ENCODE results near the gene LYST. TPM values are rescaled to one million over a fixed set of nuclear protein-coding genes. Genes with fewer than 3 reads are reported as not detected.
"Not testable (repeated sequence)": the region's sequence is repeated elsewhere in the genome, so short reads cannot be mapped to it uniquely, and the experiment has no call there.

The LYST gene
- total RNA-seq, 1 experiment from 2014 or later = 4.5 TPM

GRCh38 chr1:235639226-235640205 lies 227.2 kb downstream of the LYST start:
- no peak for DNase-seq (ENCODE audit: low read depth)

- DNase-seq (ENCODE audit: low read depth) = not testable (repeated sequence)
Observed at GRCh38 chr1:235638612-235639011, 228.1 kb downstream of the LYST start.

- no peak for DNase-seq (ENCODE audit: low read depth)
Observed at GRCh38 chr1:235637756-235638534, 228.8 kb downstream of the LYST start.

GRCh38 chr1:235635938-235636662 lies 230.6 kb downstream of the LYST start:
- no peak for DNase-seq (ENCODE audit: low read depth)

GRCh38 chr1:235632506-235633401 lies 234.0 kb downstream of the LYST start:
- DNase-seq (ENCODE audit: low read depth) = peak; percentile 61

GRCh38 chr1:235631816-235632215 lies 234.9 kb downstream of the LYST start:
- no peak for DNase-seq (ENCODE audit: low read depth)

GRCh38 chr1:235628316-235629005 lies 238.2 kb downstream of the LYST start:
- DNase-seq (ENCODE audit: low read depth) = no peak

- no peak for DNase-seq (ENCODE audit: low read depth)
Observed at GRCh38 chr1:235625831-235626230, 240.9 kb downstream of the LYST start.

- DNase-seq (ENCODE audit: low read depth) = peak; percentile 9
Observed at GRCh38 chr1:235625340-235625739, 241.4 kb downstream of the LYST start.

GRCh38 chr1:235624721-235625333 lies 241.9 kb downstream of the LYST start:
- DNase-seq (ENCODE audit: low read depth) = peak; percentile 39

GRCh38 chr1:235622936-235623779 lies 243.5 kb downstream of the LYST start:
- DNase-seq (ENCODE audit: low read depth) = no peak

- not testable (repeated sequence) for DNase-seq (ENCODE audit: low read depth)
Observed at GRCh38 chr1:235619149-235619548, 247.6 kb downstream of the LYST start.

GRCh38 chr1:235617808-235618207 lies 248.9 kb downstream of the LYST start:
- DNase-seq (ENCODE audit: low read depth) = peak; percentile 25

- no peak for DNase-seq (ENCODE audit: low read depth)
Observed at GRCh38 chr1:235617140-235617539, 249.6 kb downstream of the LYST start.

GRCh38 chr1:235614442-235614954 lies 252.2 kb downstream of the LYST start:
- DNase-seq (ENCODE audit: low read depth) = no peak

- no peak for DNase-seq (ENCODE audit: low read depth)
Observed at GRCh38 chr1:235613602-235614001, 253.1 kb downstream of the LYST start.

GRCh38 chr1:235612761-235613160 lies 253.9 kb downstream of the LYST start:
- DNase-seq (ENCODE audit: low read depth) = no peak

Data from LHCN-M2 (cell line).